Measurements from ENCODE around the gene SKA3.
"Not testable (repeated sequence)": the region's sequence is repeated elsewhere in the genome, so short reads cannot be mapped to it uniquely, and the experiment has no call there.

The SKA3 gene

DNA sequence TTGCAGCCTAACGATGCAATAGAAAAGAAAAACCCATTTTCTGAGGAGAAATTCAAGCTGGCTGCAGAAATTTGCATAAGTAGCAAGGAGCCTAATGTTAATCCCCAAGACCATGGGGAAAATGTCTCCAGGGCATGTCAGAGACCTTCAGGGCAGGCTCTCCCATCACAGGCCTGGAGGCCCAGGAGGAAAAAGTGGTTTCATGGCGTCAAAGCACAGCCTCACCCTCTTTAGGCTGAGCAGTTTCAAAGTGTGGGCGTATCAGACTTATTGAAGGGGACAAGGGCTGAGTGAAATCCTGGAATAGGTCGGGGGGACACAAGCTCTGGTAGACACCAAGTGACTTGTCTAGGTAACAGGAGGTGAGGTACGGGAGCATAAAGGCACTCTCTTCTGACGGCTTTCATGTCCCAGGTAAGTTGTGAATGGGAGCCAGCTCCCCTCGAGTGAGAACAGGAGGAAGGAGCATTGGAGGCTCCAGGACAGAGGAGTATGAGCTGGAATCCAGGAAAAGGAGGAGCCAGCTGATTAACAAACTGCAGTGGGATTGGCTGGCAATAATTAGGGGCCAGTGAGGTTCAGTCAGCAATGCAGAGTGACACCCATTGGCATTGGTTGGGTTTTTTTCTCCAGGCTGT lies 35.9 kb upstream of the SKA3 start:
- H3K36me3 ChIP-seq: peaks cover 0 to 9% (median 0%) of the 10 kb centered on the region in 11 experiments; a peak in 2 of 22 replicates
- H3K4me2 ChIP-seq: no peak overlapping the region
- peaks cover 0 to 11% (median 6%) of the 10 kb centered on the region in 10 experiments; a peak in 9 of 20 replicates for H3K4me1 ChIP-seq
- peaks cover 27 to 57% (median 47%) of the 10 kb centered on the region in 11 experiments for H3K9me3 ChIP-seq (replicated peaks in 1 of 11)
- H3K27me3 ChIP-seq: no peaks in the 10 kb centered on the region
- no peak for TF ChIP-seq Cebpa-rat (IDR thresholded peaks at IDR 0.05)
- no peak overlapping the region for H3K9ac ChIP-seq
- H3K4me3 ChIP-seq: no peak overlapping the region
- no peaks in the 10 kb centered on the region for H4K20me1 ChIP-seq
- H3K27ac ChIP-seq: no peak overlapping the region

DNA sequence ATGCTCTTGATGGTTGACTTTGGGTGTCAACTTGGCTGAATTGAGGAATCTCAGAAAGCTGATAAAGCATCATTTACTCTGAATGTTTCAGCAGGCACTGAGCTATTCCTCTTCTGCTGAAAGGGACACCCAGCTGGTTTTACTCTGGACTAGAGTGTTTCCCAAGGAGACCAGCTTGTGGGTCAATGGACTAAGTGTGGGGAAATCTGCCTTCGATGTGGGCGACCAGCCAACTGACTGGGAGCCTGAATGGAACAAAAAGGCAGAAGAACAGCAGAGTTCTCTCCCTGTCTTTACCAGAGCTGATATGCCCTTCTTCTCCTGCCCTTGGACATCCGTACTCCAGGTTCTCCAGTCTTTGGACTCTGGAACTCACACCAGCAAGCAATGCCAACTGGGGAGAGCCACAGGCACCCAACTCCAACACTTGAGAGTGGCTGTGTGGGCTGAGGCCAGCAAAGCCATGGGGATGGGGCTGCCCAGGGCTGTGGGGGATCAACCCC lies 32.4 kb upstream of the SKA3 start:
- H3K4me2 ChIP-seq: no peak overlapping the region
- peaks cover 0 to 9% (median 0%) of the 10 kb centered on the region in 11 experiments; a peak in 2 of 22 replicates for H3K36me3 ChIP-seq
- no peaks in the 10 kb centered on the region for H4K20me1 ChIP-seq
- no peak overlapping the region for H3K9ac ChIP-seq
- TF ChIP-seq Cebpa-rat (IDR thresholded peaks at IDR 0.05): no peak
- H3K4me1 ChIP-seq: no peaks in the 10 kb centered on the region; a peak in 1 of 20 replicates
- no peak overlapping the region for H3K27ac ChIP-seq
- no peak overlapping the region for H3K4me3 ChIP-seq
- peaks cover 22 to 46% (median 35%) of the 10 kb centered on the region in 11 experiments for H3K9me3 ChIP-seq (replicated peaks in 1 of 11)
- H3K27me3 ChIP-seq: no peaks in the 10 kb centered on the region

DNA sequence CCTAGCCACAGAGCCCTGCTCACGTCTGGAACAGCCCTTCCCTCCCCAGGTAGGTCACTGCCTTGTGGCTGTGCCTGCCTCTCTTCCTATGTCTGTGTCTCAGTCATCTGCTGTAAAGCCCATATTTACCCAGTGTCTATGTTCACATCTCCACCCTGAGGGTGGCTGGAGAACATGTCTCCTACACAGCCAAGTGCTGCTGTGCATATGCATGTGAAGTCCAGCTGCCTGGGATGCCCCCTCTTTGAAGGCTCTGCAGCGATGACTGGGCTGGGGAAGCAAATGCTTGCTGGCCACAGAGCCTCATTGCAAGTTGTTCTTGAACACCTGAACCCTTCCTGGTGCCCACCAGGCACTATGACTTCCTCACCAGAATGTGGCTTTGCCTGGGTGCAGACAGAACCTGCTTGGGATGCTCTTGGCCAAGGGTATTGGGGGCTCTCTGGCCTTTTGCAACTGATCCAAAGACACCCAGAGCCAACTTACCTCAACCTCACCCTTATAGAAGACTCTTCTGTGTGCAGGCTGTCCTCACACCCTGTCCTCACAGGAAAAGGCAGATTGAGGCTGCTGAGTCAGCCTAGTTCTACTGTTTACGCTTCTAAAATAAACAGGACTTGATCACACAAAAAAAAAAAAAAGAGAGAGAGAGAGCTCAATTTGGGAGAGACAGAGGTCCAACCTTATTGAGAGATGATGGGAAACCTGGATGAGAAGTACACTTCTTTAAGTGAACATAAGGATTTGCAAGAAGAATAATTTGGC lies 26.6 kb upstream of the SKA3 start:
- H3K4me2 ChIP-seq: peak overlapping the region in 5 of 11 experiments; percentile 10 to 30 (median 18); a peak in 5 of 22 replicates

DNA sequence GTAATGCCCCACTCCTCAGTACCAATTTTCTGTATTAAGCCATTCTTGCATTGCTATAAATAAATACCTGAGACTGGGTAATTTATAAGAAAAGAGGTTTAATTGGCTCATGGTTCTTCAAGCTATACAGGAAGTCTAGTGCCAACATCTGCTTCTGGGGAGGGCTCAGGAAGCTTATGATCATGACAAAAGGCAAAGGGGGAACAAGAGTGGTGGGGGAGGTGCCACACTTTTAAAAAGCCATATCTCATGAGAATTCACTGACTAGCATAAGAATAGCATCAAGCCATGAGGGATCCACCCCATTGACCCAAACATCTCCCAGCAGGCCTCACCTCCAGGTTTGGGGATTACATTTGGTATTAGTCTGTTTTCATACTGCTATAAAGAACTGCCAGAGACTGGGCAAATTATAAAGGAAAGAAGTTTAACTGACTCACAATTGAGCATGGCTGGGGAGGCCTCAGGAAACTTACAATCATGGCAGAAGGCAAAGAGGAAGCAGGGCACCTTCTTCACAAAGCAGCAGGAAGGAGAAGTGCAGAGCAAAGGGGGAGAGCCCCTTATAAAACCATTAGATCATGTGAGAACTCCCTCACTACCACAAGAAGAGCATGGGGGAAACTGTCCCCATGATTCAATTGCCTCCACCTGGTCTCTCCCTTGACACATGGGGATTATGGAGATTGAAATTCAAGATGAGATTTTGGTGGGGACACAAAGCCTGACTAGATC lies 25.3 kb upstream of the SKA3 start:
- not testable (repeated sequence) for H3K36me3 ChIP-seq
- H3K27ac ChIP-seq: peak overlapping the region in 2 of 11 experiments; percentile 1 to 42; a peak in 3 of 22 replicates

More for the DNA sequence above, 26.6 kb upstream of the SKA3 start:
- TF ChIP-seq Cebpa-rat (IDR thresholded peaks at IDR 0.05): no peak
- Histone ChIP-seq H3K27ac (no peak overlapping the region), H3K9me3 (replicated peaks in 1 of 11) (peaks cover 28 to 54% (median 42%) of the 10 kb centered on the region in 11 experiments), H4K20me1 (no peaks in the 10 kb centered on the region), H3K27me3 (no peaks in the 10 kb centered on the region), H3K4me1 (peaks cover 0 to 21% (median 13%) of the 10 kb centered on the region in 10 experiments; a peak in 15 of 20 replicates), H3K4me3 (no peak overlapping the region), H3K36me3 (peaks cover 0 to 8% (median 3%) of the 10 kb centered on the region in 11 experiments; a peak in 4 of 22 replicates), H3K9ac (no peak overlapping the region)

DNA sequence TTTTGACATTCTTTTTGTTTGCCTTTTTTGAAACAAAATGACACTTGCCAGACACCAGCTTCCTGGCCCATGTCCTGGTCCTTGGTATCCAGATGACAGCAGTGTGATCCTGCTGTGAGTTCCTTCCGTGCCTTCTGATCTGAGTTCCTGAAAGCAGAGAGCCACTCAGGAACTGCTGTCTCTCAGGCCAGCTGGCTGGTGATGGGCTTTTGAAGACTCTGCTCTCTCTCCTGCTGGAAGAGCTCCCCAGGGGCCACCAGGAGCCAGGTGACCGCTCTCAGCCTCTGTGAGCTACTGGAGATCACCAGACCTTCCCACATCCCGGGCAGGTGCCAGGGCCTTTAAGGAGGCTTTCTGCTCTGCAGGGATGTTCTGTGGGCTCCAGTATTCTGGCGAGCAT lies 22.0 kb upstream of the SKA3 start:
- H4K20me1 ChIP-seq, H3K36me3 ChIP-seq, H3K4me3 ChIP-seq, H3K27me3 ChIP-seq, H3K9ac ChIP-seq, H3K27ac ChIP-seq: not testable (repeated sequence)
- H3K4me2 ChIP-seq: peak overlapping the region in 6 of 11 experiments; percentile 5 to 45 (median 26); a peak in 8 of 22 replicates
- H3K4me1 ChIP-seq: peaks cover 0 to 38% (median 17%) of the 10 kb centered on the region in 10 experiments; a peak in 15 of 20 replicates
- peaks cover 28 to 51% (median 41%) of the 10 kb centered on the region in 11 experiments for H3K9me3 ChIP-seq (replicated peaks in 1 of 11)

More for the DNA sequence above, 25.3 kb upstream of the SKA3 start:
- peak overlapping the region in 6 of 11 experiments; percentile 4 to 31 (median 16); a peak in 7 of 22 replicates for H3K4me2 ChIP-seq
- H3K9ac ChIP-seq, H4K20me1 ChIP-seq, H3K27me3 ChIP-seq: not testable (repeated sequence)
- peaks cover 0 to 30% (median 15%) of the 10 kb centered on the region in 10 experiments; a peak in 15 of 20 replicates for H3K4me1 ChIP-seq
- peak overlapping the region in 1 of 10 experiments; percentile 11; a peak in 1 of 20 replicates for H3K4me3 ChIP-seq
- H3K9me3 ChIP-seq (replicated peaks in 1 of 11): peaks cover 28 to 60% (median 43%) of the 10 kb centered on the region in 11 experiments

DNA sequence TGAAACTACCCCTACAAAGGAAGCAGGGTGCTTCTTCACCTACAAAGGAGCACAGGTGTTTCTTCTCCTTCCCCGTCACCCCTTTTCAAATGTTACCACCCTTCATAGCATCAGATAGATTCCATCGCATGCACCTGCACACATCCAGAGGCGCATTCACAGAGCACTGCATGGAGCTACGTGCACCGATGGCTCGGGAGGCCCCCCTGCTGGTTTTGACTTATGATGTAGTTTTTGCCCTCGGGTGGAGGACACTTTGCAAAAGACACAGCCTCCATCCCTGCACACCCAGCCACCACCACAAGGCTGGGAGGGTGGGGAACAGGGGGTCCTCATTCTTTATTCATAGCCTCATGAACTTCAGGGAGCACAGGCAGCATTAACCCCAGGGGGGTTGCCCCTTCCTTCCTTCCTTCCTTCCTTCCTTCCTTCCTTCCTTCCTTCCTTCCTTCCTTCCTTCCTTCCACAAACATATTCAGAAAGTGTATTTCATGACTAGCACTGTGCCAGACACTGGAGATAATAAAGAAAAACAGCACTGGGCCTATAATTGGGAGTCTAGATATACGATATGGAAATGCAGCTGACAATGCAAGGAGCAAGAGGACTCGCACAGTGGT lies 21.4 kb upstream of the SKA3 start:
- H4K20me1 ChIP-seq, H3K9ac ChIP-seq, H3K27me3 ChIP-seq, H3K4me3 ChIP-seq, H3K27ac ChIP-seq, H3K36me3 ChIP-seq: not testable (repeated sequence)
- peaks cover 28 to 46% (median 36%) of the 10 kb centered on the region in 11 experiments for H3K9me3 ChIP-seq (replicated peaks in 1 of 11)
- peak overlapping the region in 5 of 11 experiments; percentile 21 to 45 (median 30); a peak in 3 of 22 replicates for H3K4me2 ChIP-seq
- H3K4me1 ChIP-seq: peaks cover 0 to 37% (median 14%) of the 10 kb centered on the region in 10 experiments; a peak in 13 of 20 replicates

DNA sequence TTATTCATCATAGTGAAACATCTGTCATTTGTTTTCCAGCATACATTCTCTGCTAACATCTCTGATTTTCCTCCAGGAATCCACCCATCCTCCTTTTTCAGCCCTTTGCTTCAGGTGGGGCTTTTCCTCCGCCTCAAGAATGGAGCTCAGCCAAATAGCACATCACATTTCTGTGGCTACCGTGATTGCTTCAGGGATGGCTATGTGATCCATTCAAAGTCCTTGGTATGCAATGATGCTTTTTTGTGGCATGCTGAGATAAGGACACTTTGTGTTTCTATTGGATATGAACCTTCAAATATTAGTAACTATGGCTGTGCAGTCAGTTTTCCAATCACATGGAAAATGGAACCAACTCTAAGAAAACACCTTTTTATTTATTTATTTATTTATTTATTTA lies 18.4 kb upstream of the SKA3 start:
- H3K9ac ChIP-seq, H3K27ac ChIP-seq, H3K4me2 ChIP-seq, H3K4me3 ChIP-seq, H4K20me1 ChIP-seq, H3K36me3 ChIP-seq, H3K27me3 ChIP-seq: not testable (repeated sequence)
- H3K9me3 ChIP-seq (replicated peaks in 1 of 11): peaks cover 5 to 22% (median 10%) of the 10 kb centered on the region in 11 experiments
- peaks cover 0 to 26% (median 13%) of the 10 kb centered on the region in 10 experiments; a peak in 13 of 20 replicates for H3K4me1 ChIP-seq

DNA sequence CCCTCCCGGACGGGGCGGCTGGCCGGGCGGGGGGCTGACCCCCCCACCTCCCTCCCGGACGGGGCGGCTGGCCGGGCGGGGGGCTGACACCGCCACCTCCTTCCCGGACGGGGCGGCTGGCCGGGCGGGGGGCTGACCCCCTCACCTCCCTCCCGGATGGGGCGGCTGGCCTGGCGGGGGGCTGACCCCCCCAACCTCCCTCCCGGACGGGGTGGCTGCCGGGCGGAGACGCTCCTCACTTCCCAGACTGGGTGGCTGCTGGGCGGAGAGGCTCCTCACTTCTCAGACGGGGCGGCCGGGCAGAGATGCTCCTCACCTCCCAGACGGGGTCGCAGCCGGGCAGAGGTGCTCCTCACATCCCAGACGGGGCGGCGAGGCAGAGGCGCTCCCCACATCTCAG lies 10.1 kb upstream of the SKA3 start:
- H3K27ac ChIP-seq, H4K20me1 ChIP-seq, H3K4me3 ChIP-seq, H3K9ac ChIP-seq, H3K4me1 ChIP-seq, H3K36me3 ChIP-seq, H3K4me2 ChIP-seq, H3K27me3 ChIP-seq: not testable (repeated sequence)
- H3K9me3 ChIP-seq (replicated peaks in 1 of 11): peaks cover 0 to 15% (median 6%) of the 10 kb centered on the region in 11 experiments; a peak in 8 of 22 replicates
